Neural progenitor cell (in vitro differentiated cells): ENCODE results near the gene EFS.

Source experiments
- CTCF ChIP-seq: fragments of 200-600 bp; sonication (generic); IDR thresholded peaks from 2 replicates; pipeline ENCODE4 v1.5.1; 2017; ENCODE audit warnings: antibody characterized with exemption, mild to moderate bottlenecking
- EZH2phosphoT487 ChIP-seq: fragments of 200-600 bp; sonication (generic); IDR thresholded peaks from 2 replicates; pipeline ENCODE4 v1.6.1; 2017; ENCODE audit warnings: antibody characterized with exemption

GRCh38 chr14:23396126-23396525 is 31.2 kb upstream of the EFS start:
- TF ChIP-seq CTCF (no peak), EZH2phosphoT487 (no peak)
